ENCODE data around the gene DDOST.

Gene DDOST

DNA sequence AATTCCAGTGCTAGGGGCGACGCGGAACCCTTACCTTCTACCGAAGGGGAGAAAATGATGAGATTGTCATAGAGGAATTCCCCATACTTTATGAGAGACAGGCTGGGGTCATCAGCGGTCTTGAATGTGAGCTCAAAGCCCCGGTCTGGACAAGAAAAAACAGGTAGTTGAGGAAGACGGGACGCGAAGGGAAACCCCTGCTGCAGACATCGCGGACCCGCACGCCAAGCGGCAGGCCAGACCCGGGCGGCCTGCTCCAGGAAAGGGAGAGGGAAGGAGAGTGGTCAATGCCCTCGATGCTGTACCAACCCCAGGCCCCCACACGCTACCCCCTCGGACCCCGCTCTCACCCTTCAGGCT is 342 bp downstream of the DDOST start:
- DNase-seq (ENCODE audit: low read depth, low spot score) = no peak

- DNase-seq (ENCODE audit: low read depth, low spot score) = no peak
Observed at GRCh38 chr1:20660363-20660762, 806 bp downstream of the DDOST start.

DNA sequence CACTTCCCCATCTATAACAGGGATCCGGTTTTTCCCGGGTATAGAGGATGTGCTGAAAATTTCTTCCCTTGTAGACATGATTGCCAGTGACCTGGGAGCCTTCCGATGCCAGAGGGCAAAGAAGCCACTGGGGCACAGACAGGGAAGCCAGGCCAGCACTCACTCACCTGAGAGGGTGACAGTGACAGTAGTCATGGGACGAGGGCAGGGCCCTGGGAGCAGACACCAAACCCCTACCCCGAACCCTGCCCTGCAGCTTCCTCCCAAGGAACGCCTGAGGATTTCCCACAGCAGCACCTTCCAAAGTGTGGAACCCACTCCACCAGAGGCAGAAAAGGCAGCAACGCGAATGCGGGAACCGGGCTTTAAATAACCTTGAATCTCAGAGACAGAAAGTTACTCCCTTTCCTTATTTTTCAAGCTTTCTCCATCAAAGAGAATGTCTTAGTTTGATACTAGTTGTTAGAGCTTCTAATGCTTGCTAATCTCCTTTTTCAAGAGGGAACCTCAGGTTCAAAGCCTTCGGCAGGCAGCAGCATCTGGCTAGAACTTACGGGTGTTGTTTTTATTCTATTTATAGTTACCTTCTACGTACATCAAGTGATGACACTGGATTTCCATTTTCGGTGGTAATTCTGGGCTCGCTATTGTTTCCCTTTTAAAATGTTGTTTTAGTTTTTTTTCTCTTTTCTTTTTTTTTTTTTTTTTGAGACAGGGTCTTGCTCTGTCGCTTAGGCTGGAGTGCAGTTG is 2.8 kb downstream of the DDOST start:
- DNase-seq (ENCODE audit: low read depth, low spot score) = no peak

DNA sequence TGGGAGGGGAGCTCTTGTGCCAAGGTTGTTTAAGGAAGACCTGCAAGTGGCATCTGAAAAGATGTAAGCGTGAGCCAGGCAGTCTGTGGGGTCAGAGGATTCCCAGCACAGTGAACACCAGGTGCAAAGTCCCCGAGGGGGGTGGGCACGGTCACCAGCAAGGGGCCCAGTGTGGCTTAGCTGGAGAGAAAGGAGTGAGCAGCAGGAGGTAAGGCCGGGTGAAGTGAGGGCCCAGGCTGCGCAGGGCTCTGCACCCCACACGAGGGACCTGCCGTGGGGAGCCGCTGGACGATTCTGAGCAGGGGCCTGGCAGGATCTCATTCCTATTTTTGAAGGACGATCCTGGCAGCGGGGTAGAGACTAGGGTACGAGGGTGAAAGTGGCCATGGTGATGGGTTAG is 4.1 kb downstream of the DDOST start:
- DNase-seq (ENCODE audit: low read depth, low spot score) = no peak

GRCh38 chr1:20654104-20654690 is 7.0 kb downstream of the DDOST start:
- peak; percentile 57 for DNase-seq (ENCODE audit: low read depth, low spot score)

DNA sequence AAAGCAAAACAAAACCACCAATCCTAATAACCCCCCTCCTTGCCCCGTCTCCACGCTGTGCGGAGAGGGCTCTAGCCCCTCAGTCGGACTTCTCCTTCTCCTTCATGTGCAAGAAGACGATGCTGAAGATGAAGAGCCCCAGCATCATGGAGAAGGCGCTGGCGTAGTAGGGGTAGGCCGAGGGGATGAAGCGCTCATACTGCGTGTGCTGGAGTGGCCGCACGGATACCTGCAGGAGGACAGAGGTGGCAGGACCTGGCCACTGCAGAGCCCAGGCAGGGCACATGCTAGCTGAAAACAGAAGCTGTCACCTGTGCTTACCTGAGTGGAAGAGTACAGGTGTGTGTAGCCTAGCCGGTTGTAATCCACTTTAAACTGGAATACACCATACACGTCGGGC is 8.9 kb downstream of the DDOST start:
- no peak for DNase-seq (ENCODE audit: low read depth, low spot score)

DNA sequence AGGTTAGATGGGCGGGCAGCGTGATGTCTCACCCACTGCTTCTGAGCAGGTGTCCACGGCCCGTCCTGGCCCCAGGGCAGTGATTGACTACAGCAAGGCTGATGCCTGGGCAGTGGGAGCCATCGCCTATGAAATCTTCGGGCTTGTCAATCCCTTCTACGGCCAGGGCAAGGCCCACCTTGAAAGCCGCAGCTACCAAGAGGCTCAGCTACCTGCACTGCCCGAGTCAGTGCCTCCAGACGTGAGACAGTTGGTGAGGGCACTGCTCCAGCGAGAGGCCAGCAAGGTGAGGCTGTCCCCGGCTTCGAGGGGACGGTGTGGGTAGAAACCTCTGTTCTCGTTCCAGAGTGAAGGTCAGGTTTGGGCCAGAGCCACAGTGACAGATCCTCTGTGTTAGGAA is 12.2 kb downstream of the DDOST start:
- DNase-seq (ENCODE audit: low read depth, low spot score) = no peak

DNA sequence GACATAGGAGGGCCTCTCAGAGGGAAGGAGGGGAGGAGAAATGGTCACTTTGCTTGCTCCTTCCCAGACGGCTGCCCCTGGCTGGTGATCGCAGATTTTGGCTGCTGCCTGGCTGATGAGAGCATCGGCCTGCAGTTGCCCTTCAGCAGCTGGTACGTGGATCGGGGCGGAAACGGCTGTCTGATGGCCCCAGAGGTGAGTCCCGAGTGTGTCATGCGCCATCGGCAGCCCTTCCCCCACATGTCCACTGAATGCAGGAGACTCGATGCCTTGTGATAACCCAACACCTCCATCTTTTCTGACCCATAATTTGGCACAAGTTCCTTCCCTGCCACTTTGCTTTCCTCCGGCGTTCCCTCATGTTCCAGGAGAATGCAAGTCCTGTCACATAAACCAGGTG is 12.7 kb downstream of the DDOST start:
- DNase-seq (ENCODE audit: low read depth, low spot score) = no peak

GRCh38 chr1:20645414-20645813 is 15.8 kb downstream of the DDOST start:
- DNase-seq (ENCODE audit: low read depth, low spot score) = no peak

DNA sequence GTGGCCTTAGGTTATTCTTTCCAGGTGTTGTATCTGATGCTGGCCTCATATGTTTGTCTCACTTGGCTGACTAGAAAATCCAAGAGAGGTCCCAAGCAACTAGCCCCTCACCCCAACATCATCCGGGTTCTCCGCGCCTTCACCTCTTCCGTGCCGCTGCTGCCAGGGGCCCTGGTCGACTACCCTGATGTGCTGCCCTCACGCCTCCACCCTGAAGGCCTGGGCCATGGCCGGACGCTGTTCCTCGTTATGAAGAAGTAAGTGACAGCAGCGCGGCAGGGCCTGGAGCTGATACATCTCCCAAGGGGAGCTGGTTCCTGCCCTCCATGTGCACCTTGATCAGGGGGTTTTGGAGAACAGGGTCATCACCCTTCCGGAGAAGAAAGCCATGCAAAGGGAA is 16.8 kb downstream of the DDOST start:
- no peak for DNase-seq (ENCODE audit: low read depth, low spot score)

- no peak for DNase-seq (ENCODE audit: low read depth, low spot score)
Observed at GRCh38 chr1:20643080-20643479, 18.1 kb downstream of the DDOST start.

GRCh38 chr1:20641975-20642374 is 19.2 kb downstream of the DDOST start:
- no peak for DNase-seq (ENCODE audit: low read depth, low spot score)

DNA sequence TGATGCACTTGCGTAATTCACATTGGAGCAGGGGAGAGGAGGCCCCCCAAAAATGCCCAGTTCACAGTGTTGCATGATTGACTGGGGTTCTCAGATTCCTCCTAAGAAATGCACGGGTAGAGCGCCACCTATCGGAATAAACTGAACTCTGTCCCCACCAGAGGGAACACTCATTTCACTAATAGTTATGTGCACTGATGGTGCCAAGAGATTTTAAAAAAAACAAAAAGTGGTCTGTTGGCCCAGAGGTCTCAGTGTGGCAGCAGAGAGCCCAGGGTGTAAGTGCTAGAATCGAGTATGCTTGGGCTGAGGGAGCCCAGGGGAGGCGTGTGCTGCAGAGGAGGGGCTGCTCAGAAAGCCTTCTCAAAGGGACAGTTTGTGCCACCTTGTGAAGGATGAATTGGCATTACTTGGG is 21.0 kb downstream of the DDOST start:
- DNase-seq (ENCODE audit: low read depth, low spot score) = peak; percentile 52

DNA sequence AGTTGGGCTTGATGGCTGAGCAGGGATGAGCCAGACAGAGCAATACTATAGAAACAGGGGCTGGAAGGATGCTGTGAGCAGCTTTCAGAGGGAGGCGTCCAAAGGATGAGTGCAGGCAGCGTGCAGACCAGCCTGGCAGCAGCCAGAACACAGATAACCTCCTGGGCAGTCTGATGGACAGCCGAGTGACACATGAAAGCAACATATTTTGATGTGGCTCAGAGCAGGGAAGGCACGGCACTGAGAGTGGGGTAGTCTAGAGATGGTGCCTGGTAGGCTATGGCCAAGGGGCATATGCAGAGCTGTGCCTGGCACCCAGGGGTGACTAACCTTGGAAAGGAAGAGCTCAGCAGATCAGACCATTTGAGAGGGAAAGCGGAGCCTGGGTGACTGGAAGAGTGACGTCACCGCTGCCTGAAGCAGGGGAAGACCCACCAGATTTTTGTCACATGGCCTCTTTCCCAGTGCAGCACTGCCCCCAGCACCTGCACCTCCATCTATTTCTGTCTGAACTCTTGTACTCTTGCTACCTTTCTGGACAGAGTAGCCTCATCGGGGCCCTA is 24.3 kb downstream of the DDOST start:
- no peak for DNase-seq (ENCODE audit: low read depth, low spot score)

DNA sequence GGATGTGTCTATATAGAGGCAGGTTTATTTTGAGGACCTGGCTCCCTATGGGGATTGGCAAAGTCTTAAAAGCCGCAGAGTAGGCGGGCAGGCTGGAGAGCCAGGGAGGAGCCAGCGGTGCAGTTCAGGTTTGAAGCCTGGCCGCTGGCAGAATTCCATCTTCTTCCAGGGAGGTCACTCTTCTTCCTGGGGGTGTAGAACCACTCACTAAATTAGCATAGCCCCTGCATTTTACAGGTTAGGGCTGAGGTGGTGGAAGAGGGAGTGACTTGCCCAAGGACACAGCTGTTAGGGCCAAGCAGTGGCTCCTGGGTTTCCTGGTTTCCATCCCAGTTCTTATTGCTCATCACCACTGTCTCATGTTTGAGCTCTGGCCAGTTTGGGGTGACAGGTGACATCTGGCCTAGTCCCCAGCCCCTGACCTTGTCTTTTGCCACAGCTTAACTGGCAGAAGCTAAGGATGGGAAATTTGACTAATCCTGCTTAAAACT is 26.5 kb downstream of the DDOST start:
- DNase-seq (ENCODE audit: low read depth, low spot score) = peak; percentile 82

DNA sequence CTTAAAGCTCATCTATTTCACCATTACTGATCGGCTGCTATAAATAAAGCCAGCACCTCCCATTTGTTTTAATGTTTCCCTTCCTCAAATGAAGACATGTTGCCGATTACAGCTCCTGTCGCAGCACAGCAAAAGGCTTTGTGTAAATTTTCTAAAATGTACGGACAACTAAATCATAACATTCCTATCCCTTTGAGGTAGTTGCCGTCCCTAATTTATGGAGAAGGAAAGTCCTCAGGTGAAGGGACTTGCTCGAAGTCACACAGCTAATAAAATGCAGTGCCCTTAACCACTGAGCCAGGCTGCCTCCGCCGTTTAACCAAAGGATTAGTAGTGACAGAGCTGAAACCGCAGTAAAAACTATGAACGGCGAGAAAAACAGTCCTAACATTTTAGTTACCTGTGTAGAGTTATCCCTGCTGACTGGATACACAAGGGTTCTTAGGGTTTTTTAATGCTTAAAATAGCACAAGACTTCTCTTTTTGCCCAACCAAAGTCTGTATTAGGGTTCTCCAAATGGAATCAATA is 27.0 kb downstream of the DDOST start:
- peak; percentile 53 for DNase-seq (ENCODE audit: low read depth, low spot score)

- peak; percentile 97 for DNase-seq (ENCODE audit: low read depth, low spot score)
Observed at GRCh38 chr1:20633190-20634064, 27.7 kb downstream of the DDOST start, which contains the start of gene PINK1. Gene PINK1 (plus strand): TSS chr1:20633458. CDS start chr1:20633549, 91 bp downstream.

DNA sequence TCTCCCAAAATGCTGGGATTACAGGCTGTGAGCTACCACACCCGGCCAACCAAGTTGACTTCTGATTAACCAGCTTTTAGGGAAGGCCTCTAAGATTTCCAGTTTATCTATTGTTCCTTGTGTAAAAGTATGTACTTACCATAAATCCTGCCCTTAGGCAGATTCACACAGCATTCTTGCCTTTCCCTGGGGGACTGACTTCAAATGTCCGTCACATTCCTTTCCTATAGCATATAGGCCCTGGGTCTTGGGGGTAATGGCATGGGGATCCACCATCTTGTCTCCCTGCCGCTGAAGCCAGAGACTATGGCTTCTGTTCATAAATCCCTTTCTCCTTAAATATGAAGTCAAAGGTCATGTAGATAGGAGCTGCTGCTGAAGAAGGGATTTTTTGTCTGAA is 28.8 kb downstream of the DDOST start:
- DNase-seq (ENCODE audit: low read depth, low spot score) = peak; percentile 66

DNA sequence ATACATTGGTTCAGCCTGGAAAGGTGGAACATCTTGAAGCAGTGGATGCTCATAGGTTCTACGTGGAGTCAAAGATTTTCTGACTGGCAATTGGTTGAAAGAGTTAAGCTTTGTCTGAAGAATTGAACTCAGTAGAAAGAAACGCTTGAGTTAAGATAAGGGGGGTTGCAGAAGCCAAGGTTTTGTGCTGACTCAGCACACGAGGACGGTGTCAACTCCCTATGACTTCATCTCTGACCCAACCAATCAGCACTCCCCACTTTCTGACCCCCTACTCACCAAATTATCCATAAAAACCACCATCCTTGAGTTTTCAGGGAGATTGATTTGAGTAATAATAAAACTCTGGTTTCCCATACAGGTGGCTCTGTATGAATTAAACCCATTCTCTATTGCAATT is 30.4 kb downstream of the DDOST start:
- DNase-seq (ENCODE audit: low read depth, low spot score) = no peak

GRCh38 chr1:20626524-20626923 is 34.6 kb downstream of the DDOST start:
- no peak for DNase-seq (ENCODE audit: low read depth, low spot score)

- DNase-seq (ENCODE audit: low read depth, low spot score) = no peak
Observed at GRCh38 chr1:20626098-20626427, 35.1 kb downstream of the DDOST start.

Measured in ELF-1 (cell line).